A204.1 (cell line): Measurements from ENCODE around the gene CHEK2.
A peak's percentile ranks its signal among the peaks of the same experiment; 100 is the strongest.
"Not testable (repeated sequence)": the region's sequence is repeated elsewhere in the genome, so short reads cannot be mapped to it uniquely, and the experiment has no call there.

Source experiments
- FAIRE-seq: peaks from 2 replicates; lab custom pipeline; 2012; peaks lifted over from hg19 to GRCh38; lab: Jason Lieb, UNC

The CHEK2 gene

DNA sequence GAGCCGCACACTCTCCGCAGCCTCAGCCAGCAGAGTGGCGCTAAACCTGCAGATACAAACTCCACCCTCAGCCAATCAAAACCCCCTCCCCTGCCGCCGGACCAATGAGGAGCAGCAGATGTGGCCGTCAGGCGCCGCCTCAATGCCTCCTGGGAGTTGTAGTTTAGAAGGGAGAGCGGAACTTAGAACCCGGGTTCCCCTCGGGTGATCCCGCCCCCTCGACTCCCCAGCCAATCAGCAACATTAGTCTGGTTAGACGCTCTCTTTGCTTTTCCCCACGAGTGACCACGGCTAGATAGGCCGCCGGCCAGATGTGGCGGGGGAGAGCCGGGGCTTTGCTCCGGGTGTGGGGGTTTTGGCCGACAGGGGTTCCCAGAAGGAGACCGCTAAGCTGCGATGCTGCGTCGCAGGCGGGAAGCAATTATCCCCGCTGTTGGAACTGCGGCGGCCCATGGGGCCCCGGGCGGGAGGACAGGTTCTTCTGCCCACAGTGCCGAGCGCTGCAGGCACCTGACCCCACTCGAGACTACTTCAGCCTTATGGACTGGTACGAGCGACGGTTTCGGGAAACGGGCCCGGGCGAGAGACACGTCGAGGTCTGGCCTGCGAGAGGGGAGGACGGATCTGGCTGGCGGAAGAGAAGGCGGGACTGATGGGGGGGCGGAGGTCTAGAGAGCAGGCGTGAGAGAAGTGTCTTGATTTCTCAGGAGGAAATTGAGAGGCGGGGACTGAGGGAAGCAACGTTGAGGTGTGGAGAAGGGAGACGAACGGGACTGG is at the start of gene CHEK2, which contains the start of gene HSCB:
Gene CHEK2 (minus strand): TSS at position 36 of the 777 bp plus-strand sequence. CDS start 7,099 bp downstream, outside the sequence.
Gene HSCB (plus strand): TSS at position 255 of the 777 bp plus-strand sequence. CDS start 57 bp downstream, at position 312.
- peak; percentile 95 for FAIRE-seq

DNA sequence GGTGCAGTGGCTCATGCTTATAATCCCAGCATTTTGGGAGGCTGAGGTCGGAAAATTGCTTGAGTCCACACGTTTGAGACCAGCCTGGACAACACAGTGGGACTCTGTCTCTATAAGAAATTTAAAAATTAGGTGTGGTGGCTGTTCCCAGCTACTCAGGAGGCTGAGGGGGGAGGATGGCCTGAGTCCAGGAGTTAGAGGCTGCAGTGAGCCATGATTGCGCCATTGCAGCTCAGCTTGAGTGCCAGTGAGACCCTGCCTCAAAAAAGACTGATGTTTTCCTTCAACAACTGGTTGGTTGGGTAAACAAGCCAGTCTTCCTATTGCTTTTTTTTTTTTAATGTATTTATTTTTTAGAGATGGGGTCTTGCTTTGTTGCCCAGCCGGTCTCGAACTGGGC is 49.5 kb upstream of the CHEK2 start:
- no peak for FAIRE-seq

DNA sequence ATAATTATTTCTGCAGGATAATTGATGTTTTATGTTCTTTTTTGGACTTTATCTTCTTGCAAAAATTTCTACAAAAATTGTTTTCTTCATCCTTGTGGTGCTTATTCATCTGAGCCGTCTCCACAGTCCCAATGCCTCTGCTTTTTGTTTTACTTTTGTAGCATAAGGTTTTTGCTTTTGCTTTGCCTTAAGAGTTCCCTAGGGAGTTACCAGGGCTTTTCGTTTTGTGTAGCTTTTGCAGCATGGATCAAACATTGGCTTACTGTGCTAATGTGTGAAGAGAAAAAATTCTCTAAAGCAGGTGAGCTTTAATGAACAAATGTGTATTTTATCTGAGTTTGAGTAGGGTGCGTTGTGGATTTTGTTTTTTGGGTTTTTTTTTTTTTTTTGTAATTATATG is 47.0 kb upstream of the CHEK2 start:
- FAIRE-seq, result no peak

DNA sequence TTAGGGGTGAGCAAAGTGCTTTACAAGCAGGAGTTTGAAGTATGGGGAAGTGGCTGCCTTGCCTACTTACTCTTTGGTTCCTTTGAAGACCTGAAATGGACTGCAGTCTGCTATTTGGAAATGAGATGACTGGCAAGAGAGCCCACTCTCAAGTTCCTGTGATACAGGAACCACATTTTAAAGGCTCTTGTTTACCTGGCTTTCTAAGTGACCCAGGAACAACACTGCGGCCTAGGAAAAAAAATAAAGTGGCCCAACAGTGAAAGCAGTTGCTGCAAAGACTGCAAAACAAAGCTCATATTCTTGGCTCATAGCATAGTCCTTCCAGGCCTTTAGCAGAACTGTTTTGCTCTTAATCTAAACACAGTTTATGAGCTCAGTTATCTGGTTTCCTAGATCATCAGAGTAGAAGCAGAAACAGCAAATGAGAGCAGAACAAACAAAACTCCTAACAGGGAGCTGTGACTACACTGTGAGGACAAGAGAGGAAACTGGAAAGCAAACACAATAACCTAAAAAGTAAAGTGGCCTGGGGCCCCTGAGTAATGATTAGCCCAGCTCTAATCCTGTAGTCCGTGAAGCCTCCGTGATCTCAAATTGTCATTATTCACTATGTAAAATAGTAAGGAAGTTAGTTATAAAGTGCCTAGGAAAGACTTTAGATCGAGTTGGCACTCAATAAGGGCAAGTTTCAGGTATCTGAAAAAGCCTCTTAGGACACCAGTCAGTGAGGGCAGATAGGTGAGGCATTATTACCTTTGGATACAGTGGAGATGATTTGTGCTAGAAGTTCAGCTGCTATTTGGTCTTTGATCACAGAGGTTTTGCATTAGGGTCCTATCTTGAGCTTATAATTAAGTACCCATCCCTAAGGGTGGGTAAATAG is 42.4 kb upstream of the CHEK2 start:
- no peak for FAIRE-seq

- FAIRE-seq, result no peak
Observed at GRCh38 chr22:28780296-28780695, 38.7 kb upstream of the CHEK2 start.

GRCh38 chr22:28779833-28780232 is 38.2 kb upstream of the CHEK2 start:
- FAIRE-seq, result no peak

DNA sequence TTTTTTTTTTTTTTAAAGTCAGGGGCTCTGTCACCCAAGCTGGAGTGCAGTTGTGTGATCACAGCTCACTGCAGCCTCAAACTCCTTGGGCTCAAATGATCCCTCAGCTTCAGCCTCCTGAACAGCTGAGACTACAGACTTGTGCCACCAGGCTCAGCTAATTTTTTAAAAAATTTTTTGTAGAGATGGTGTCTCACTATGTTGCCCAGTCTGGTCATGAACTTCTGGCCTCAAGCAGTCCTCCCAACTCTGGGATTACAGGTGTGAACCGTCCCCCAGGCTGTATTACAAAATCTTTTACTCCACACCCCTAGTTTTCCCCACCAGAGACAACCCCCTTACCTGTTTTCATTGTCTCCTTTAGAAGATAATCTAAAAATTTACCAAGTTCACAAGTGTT is 32.8 kb upstream of the CHEK2 start:
- no peak for FAIRE-seq

GRCh38 chr22:28773461-28773867 is 31.8 kb upstream of the CHEK2 start:
- FAIRE-seq, result no peak

DNA sequence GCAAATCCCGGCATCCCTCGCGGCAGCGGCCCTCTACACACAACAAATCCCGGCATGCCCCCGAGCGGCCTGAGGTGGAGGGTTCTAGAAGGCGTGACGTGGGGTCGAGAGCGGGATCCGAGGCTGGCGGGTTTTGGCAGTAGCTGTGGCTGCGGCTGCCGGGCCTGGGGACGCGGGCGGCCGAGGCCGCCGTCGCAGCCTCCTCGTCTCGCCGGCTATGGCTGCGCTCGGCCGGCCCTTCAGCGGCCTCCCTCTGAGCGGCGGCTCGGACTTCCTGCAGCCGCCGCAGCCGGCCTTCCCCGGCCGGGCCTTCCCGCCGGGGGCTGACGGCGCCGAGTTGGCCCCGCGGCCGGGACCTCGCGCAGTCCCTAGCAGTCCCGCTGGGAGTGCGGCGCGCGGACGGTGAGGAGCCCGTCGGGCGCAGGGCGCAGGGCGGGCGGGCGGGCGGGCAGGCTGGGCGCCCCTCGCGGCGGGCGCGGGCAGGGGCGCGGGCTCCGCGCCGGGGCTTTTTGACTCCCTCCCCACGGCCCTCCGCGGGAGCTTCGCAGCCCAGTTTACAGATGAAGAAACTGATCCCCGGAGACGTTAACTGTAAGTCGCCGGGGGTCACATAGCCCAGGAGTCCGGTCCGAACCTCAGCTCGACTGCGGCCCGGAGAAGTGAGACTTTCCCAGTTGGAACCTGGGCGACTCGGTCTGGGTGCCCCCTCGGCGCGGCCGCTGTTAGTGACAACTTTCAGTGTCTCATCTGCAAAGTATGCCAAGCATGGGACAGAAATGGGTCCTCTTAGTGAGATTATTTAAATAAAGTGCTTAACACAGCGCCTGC is 31.2 kb upstream of the CHEK2 start, which contains the start of gene CCDC117:
Gene CCDC117 (plus strand): TSS at position 63 of the 828 bp plus-strand sequence. CDS start 155 bp downstream, at position 218.
- FAIRE-seq, result no peak

- no peak for FAIRE-seq
Observed at GRCh38 chr22:28771195-28771791, 29.7 kb upstream of the CHEK2 start.

- no peak for FAIRE-seq
Observed at GRCh38 chr22:28769394-28770085, 27.9 kb upstream of the CHEK2 start.

GRCh38 chr22:28768701-28769393 is 27.2 kb upstream of the CHEK2 start:
- no peak for FAIRE-seq

GRCh38 chr22:28766628-28767027 is 25.0 kb upstream of the CHEK2 start:
- no peak for FAIRE-seq

DNA sequence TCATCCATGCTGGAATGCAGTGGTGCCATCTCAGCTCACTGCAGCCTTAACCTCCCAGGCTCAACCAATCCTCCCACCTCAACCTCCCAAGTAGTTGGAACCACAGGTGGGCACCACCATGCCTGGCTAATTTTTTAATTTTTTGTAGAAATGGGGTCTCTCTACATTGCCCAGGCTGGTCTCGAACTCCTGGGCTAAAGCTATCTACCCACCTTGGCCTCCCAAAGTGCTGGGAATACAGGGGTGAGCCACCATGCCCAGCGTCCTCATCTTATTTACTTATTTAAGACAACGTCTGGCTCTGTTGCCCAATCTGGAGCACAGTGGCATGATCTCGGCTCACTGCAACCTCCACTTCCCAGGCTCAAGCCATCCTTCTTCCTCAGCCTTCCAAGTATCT is 20.4 kb upstream of the CHEK2 start:
- not testable (repeated sequence) for FAIRE-seq

DNA sequence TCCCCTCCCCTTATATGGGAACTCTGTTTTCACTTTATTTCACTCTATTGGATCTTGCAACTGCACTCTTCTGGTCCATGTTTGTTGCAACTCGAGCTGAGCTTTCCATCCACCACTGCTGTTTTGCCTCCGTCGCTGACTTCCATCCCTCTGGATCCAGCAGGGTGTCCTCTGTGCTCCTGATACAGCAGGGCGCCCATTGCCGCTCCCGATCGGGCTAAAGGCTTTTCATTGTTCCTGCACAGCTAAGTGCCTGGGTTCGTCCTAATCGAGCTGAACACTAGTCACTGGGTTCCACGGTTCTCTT is 19.8 kb upstream of the CHEK2 start:
- FAIRE-seq, result no peak

DNA sequence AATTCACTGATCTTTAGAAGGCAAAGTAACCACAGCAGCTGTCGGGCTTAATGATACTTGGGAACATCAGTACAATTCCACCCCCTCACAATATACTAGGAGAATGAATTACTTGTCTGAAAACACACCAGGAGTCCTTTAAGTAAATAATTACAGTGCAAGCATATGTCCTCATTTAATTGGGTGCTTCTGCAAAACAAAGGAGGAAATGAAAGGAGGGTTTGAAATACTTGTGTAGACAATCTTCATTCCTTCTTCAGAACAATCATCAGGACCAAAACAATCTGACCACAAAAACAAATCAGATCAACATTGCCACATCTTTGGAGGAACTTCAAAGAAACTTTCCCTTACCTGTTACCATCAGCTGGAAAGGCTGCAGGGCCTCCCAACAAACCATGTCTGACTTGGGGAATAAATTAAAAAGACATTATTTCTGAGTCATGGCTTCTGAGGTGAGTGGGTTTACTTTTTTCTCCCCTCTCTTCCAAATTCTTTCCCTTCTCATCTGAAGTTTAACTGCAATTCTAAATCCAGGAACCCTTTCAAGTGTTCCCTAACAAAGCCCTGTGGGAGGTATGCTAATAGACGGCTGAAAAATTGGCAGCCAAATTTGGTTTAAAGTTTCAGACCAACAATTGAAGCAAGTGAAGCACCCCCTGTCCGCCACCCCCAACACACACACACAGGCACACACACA is 18.4 kb upstream of the CHEK2 start:
- FAIRE-seq, result no peak

DNA sequence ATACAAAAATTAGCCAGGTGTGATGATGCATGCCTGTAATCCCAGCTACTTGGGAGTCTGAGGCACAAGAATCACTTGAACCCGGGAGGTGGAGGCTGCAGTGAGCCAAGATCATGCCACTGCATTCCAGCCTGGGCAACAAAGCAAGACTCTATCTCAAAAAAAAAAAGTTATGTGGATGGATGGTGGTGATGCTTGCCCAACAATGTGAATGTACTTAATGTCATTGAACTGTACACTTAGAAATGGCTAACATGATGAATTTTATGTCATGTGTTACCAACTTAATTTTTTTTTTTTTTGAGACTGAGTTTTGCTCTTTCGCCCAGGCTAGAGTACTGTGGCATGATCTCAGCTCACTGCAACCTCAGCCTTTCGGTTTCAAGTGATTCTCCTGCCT is 12.9 kb upstream of the CHEK2 start:
- not testable (repeated sequence) for FAIRE-seq

GRCh38 chr22:28750471-28750881 is 8.9 kb upstream of the CHEK2 start:
- FAIRE-seq, result no peak

DNA sequence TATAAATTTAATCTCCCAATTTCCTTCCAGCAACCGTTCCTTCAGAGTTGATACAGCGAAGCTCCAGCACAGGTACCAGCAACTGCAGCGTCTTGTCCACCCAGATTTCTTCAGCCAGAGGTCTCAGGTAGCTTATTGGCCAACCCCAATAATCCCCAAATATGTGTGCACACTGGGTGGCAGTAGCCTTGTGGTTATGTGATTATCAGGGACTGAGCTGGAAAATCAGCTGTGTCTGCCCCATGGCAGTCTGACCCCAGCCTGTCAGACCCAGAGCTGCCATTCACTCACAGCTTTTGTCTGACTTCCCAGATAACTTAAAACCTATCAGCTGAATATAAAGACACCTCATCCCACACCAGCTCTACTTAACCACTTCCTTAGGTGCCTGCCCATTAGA is 2.2 kb upstream of the CHEK2 start:
- no peak for FAIRE-seq

DNA sequence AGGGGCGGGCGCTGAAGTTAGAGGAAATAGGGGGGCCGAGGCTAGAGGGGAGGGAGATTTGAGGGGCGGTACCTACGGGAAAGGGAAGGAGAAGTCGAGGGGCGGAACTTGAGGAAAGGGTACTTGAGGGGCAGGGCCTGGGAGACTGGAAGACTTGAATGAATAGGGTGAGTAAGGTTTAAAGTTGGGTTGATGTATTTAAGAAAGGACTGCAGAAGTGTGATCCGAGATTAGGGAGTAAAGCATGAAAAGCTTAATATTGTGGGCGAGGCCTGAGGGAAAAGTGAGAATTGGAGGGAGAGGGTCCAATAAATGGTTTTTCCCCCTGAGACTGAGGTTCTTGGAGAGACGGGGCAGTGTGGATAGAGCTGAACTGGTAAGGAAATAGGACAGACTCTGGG is 942 bp upstream of the CHEK2 start:
- no peak for FAIRE-seq
